ENCODE measurements around the gene UBA7.
"Not testable (repeated sequence)": the region's sequence is repeated elsewhere in the genome, so short reads cannot be mapped to it uniquely, and the experiment has no call there.

Gene UBA7

DNA sequence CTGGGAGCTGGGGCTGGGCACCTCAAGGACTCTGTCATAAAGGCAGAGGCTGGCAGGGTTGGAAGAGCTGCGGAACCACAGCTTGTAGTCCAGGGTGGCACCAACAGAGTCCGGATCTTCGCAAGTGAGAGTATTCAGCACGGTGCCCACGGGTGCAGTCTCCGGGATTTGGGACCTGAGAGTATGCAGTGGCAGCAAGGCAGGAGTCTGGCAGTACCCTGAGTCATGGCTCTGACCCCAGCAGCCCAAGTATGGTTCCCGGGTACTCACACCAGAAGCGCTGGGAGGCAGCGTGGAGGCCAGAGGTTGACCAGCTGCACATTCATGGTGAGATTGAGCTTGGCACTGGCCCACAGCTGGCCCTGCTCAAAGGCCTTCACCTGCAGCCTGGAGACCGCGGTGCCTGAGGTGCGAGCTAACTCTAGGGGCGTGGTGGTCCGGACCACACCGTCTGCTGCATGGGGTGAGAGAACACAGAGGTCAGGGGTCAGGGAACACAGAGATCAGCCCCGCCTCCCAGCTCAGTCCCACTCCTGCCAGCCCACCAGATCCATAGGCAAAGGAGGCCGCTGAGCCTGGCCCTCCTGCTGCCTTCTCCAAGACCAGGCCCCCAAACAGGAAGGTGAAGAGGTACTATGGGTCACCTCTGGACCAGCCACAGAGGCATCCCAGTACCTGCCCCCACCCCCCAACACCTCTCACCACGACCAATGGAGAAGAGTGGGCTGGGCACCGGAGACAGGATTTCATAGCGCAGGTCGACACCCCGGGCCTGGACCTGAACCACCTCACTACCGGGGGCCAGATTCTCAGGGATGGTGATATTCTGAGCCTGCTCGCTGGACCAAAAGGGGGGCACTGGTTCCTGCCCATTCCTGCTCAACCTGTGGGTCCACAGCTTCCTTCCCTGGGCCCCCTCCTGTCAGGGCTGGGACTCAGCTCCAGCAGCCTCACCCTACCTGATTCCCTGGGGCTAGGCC, 18.5 kb downstream of the UBA7 start:
- no peaks in the 10 kb centered on the region for H3K27me3 Mint-ChIP-seq

DNA sequence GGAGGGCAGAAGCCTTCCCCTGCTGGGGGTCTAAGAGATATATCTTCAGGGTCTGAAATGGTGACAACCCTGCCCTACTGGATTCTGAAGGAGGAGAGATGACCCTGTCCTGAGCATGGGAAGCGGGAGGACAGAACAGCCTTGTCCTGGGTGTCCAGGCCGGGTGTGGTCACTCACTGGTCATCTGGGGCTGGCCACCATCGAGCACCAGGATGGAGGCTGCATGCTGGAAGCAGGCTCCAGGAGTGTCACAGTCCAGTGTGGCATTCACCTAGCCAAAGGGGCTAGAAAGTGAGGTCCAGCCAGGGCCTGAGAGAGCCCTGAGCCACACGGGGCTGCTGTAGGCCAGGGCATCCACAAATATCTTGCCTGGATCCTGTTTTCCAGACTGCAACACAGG, 19.3 kb downstream of the UBA7 start:
- Mint-ChIP-seq H3K27me3 (no peaks in the 10 kb centered on the region), H3K9me3 (no peaks in the 10 kb centered on the region), H3K4me3 (no peak overlapping the region), H3K36me3 (no peaks in the 10 kb centered on the region), H3K4me1 (peaks cover 6% of the 10 kb centered on the region), H3K27ac (no peak overlapping the region)
- no peak for ATAC-seq

More for the DNA sequence above, 18.5 kb downstream of the UBA7 start:
- no peak for ATAC-seq
- no peaks in the 10 kb centered on the region for H3K36me3 Mint-ChIP-seq
- H3K9me3 Mint-ChIP-seq = no peaks in the 10 kb centered on the region
- no peak overlapping the region for H3K27ac Mint-ChIP-seq
- H3K4me1 Mint-ChIP-seq = peaks cover 2% of the 10 kb centered on the region
- H3K4me3 Mint-ChIP-seq = no peak overlapping the region

DNA sequence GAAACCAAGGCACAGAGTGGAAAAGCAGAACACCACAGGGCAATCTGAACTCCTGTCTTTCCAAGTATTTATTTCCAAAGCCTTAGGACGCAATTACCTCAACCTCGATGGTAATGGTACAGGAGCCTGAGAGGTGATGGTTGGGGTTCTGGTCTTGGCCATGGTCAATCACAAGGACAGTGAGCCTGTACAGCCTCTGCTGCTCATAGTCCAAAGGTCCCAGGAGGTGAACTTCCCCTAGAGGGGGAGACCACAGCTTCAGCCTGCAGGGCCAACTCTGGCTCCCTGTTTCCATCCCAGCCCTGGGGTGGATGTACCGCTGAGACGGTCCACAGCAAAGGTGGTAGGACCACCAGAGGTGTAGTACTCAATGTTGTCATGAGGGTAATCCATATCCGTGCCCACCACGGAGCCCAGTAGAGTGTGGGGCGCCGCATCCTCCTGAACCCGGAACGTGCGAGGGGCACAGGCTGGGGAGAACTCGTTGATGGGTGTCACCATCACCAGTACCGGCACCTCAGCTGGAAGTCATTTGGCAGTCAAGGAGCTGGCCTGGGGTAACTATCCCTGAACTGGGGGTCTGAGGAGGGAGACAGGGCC, 20.2 kb downstream of the UBA7 start:
- no peaks in the 10 kb centered on the region for H3K36me3 Mint-ChIP-seq
- no peaks in the 10 kb centered on the region for H3K27me3 Mint-ChIP-seq
- ATAC-seq = no peak
- H3K27ac Mint-ChIP-seq = no peak overlapping the region
- no peaks in the 10 kb centered on the region for H3K9me3 Mint-ChIP-seq
- peaks cover 6% of the 10 kb centered on the region for H3K4me1 Mint-ChIP-seq
- H3K4me3 Mint-ChIP-seq = no peak overlapping the region

DNA sequence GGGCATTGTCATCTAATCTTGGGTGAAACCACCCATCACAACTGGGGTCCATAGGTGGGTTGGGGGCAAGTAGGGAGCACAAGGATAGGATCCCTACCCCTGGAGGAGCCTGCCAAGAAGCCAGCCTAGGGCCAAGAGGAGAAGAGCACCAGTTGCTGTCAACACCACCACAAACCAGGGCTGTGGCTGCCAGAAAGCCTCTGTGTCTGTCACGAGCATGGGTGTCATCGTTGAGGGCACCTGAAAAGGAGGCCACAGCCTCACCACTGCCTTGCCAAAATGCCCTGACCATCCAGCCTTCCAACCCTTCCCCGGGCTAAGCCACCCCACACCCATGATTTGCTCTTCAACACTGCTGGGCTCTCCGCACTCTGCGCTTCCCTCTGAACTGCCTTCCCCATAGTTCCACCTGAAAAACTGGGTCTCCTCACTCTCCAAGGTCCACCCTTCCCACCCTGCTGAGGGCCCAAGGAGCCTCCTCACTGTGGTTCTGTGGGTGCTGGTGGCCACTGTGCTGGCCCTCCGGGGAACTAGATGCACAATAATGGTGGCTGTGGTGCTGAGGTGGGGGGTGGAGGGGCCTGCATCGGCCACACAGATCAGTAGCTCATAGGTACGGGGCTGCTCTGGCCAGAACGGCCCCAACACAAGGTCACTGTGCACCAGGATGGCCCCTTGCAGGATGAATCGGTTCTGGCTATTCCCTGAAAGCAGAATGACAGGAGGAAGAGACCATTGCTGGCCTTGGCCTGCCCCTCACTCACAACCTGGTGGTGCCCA, 21.2 kb downstream of the UBA7 start:
- ATAC-seq = no peak
- H3K27me3 Mint-ChIP-seq = no peaks in the 10 kb centered on the region
- no peak overlapping the region for H3K27ac Mint-ChIP-seq
- no peaks in the 10 kb centered on the region for H3K36me3 Mint-ChIP-seq
- H3K9me3 Mint-ChIP-seq = no peaks in the 10 kb centered on the region
- H3K4me3 Mint-ChIP-seq = no peak overlapping the region
- peaks cover 6% of the 10 kb centered on the region for H3K4me1 Mint-ChIP-seq

DNA sequence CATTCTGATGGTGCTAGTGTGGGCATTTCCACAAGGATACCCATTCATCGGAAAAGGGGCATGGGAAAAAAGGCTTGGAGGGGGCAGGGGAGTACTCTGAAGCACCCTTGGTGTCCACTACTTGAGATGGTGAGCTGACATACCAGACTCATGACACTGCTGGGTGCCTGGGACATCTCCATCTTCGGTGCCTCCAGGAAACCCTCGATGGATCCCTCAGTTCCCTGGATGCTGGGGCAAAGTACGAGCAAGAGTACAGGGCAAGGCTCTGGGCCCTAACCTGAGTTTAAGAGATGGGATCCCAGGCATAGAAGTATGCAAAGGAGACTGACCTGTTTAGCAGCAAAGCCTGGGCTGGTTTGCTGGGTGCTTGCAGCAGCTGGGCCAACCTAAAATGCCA, 22.2 kb downstream of the UBA7 start:
- H3K36me3 Mint-ChIP-seq = no peaks in the 10 kb centered on the region
- no peaks in the 10 kb centered on the region for H3K9me3 Mint-ChIP-seq
- no peaks in the 10 kb centered on the region for H3K27me3 Mint-ChIP-seq
- H3K4me3 Mint-ChIP-seq = no peak overlapping the region
- no peak for ATAC-seq
- H3K27ac Mint-ChIP-seq = no peak overlapping the region
- peaks cover 16% of the 10 kb centered on the region for H3K4me1 Mint-ChIP-seq

DNA sequence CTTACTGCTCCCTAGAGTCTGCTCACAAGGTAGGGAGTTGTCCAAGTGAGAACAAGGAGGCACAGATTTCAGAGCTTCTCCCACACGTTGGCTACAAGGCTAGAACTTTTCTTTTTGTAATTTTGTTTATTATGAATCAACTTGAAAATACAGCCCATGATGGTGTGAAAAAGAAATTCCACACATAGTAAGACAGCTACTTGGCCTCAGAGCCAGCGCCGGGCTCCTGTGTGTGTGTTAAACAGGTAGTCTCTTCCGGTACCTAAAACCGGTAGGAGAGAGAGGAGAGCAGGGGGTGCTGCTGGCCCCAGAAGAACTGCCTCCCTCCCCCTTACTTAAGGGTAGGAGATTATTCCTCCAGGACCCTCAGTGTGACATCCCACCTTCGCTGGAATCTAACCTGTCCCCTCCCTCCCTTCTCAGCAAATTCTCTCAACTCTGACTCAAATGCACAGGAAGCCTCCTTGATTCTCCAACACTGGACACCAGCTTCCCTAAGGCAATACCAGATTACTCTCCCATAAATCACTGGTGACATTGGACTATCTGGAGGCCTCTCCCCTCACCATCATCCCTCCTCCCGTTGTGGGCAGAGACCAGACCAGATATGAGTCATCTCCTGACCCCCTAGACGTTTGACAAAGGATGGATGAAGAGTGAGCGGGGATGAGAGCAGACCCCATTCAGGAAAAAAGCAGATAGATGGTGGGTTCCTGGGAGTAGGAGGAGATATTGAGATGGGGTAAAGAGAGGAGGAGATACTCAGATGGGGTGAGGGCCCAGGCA, 22.9 kb downstream of the UBA7 start:
- H3K9me3 Mint-ChIP-seq = no peaks in the 10 kb centered on the region
- H3K27me3 Mint-ChIP-seq = no peaks in the 10 kb centered on the region
- no peak overlapping the region for H3K27ac Mint-ChIP-seq
- H3K4me3 Mint-ChIP-seq = no peak overlapping the region
- peaks cover 16% of the 10 kb centered on the region for H3K4me1 Mint-ChIP-seq
- H3K36me3 Mint-ChIP-seq = no peaks in the 10 kb centered on the region
- no peak for ATAC-seq

DNA sequence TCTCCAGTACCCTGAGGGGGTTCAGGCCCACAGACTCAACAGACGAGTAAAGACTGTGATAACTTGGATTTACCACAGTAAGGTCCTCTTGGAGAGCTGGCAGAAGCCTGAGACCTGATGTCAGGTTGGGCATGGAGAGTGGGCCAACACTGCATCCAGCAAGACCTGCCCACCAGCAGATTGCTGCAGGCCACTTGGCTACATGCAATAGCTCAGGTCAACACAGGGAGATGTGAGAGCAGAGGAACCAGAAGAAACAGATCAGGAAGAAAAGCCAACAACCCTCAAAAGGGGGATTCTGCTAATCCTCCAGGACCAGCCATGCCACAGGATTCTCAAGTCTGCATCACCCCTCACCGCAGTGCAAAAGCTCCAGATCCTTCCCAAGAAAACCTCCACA, 25.7 kb downstream of the UBA7 start:
- Mint-ChIP-seq H3K4me3 (no peak overlapping the region), H3K36me3 (no peaks in the 10 kb centered on the region), H3K27me3 (no peaks in the 10 kb centered on the region), H3K9me3 (no peaks in the 10 kb centered on the region), H3K4me1 (peaks cover 29% of the 10 kb centered on the region), H3K27ac (no peak overlapping the region)
- ATAC-seq = no peak

DNA sequence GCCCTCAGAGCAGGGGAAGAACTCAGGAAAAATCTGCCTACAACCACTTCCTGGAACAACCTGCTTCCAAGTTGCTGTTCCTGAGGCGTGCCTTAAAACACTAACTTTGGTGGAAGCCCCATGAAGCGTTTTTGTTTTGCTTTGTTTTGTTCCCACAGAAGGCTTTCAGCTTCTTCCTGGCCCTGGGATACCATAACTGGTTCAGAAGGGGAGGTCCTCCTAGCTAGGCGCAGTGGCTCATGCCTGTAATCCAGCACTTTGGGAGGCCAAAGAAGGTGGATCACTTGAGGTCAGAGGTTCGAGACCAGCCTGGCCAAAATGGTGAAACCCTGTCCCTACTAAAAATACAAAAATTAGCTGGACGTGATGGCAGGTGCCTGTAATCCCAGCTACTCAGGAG, 26.2 kb downstream of the UBA7 start:
- peaks cover 29% of the 10 kb centered on the region for H3K4me1 Mint-ChIP-seq
- no peak for ATAC-seq
- peak overlapping the region; percentile 92 for H3K4me3 Mint-ChIP-seq
- H3K27me3 Mint-ChIP-seq = no peaks in the 10 kb centered on the region
- peak overlapping the region; percentile 95 for H3K27ac Mint-ChIP-seq
- H3K9me3 Mint-ChIP-seq = no peaks in the 10 kb centered on the region
- H3K36me3 Mint-ChIP-seq = no peaks in the 10 kb centered on the region

DNA sequence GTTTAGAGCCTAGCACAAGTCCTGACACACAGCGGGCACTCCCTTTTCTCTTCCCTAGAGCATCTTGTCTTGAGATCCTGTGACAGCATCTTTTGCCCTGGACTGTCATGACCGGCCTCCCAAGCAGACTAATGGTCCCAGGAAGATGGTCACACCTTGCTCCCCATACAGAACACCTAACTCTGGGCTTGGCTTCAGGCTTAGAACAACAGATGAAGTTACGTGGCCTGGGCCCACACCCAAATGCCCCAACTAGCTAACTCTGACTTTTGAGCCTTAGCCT, 26.6 kb downstream of the UBA7 start:
- peaks cover 29% of the 10 kb centered on the region for H3K4me1 Mint-ChIP-seq
- H3K27ac Mint-ChIP-seq = peak overlapping the region; percentile 95
- H3K9me3 Mint-ChIP-seq = no peaks in the 10 kb centered on the region
- no peaks in the 10 kb centered on the region for H3K27me3 Mint-ChIP-seq
- H3K4me3 Mint-ChIP-seq = peak overlapping the region; percentile 92
- ATAC-seq = no peak
- no peaks in the 10 kb centered on the region for H3K36me3 Mint-ChIP-seq

DNA sequence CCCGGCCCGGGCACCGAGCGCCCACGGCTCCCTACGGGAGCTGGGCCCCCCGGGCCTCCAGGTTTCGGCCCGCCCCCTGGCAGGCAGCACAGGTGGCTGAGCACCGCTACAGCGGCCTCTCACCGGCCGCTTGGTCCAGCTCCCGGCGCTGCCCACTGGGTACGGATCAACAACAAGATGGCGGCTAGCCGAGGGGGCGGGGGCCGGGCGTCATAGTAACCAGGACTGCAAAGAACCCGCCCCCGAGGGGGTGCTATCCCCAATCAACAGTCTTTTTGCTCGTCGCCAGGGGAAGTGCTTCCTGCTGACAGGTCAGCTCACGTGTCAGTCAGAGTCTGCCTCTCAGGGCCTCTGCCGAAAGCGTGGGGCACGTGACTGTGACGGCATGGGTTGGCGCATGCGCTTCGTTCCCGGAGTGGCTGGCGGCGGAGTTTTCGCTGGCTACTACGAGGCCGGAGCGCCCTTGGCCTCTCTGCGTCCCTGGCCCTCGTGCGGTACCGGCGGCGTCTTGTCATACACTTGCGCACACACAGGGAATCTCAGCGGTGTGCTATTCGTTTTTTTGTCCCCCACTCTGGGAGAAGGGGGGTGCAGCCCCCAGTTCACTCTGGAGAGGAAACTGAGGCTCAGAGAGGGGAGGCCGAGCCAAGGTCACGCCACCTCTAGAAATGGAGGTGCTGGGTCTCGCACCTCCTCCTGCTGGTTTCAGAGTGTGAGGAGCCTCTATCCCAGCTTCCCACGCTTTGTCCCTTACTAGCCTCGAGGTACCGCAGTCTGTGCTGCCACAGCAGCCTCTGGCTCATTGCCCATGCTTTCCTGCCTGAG, 27.2 kb downstream of the UBA7 start, which contains the start of gene IP6K1:
Gene IP6K1 (minus strand): TSS at position 186 of the 825 bp plus-strand sequence. CDS start 38,502 bp downstream, outside the sequence.
- no peaks in the 10 kb centered on the region for H3K9me3 Mint-ChIP-seq
- no peaks in the 10 kb centered on the region for H3K36me3 Mint-ChIP-seq
- peak within 1 kb of the TSS; percentile 95 for H3K27ac Mint-ChIP-seq
- ATAC-seq = peak; percentile 100
- H3K27me3 Mint-ChIP-seq = no peaks in the 10 kb centered on the region
- H3K4me1 Mint-ChIP-seq = peaks cover 30% of the 10 kb centered on the region
- H3K4me3 Mint-ChIP-seq = peak within 1 kb of the TSS; percentile 92

DNA sequence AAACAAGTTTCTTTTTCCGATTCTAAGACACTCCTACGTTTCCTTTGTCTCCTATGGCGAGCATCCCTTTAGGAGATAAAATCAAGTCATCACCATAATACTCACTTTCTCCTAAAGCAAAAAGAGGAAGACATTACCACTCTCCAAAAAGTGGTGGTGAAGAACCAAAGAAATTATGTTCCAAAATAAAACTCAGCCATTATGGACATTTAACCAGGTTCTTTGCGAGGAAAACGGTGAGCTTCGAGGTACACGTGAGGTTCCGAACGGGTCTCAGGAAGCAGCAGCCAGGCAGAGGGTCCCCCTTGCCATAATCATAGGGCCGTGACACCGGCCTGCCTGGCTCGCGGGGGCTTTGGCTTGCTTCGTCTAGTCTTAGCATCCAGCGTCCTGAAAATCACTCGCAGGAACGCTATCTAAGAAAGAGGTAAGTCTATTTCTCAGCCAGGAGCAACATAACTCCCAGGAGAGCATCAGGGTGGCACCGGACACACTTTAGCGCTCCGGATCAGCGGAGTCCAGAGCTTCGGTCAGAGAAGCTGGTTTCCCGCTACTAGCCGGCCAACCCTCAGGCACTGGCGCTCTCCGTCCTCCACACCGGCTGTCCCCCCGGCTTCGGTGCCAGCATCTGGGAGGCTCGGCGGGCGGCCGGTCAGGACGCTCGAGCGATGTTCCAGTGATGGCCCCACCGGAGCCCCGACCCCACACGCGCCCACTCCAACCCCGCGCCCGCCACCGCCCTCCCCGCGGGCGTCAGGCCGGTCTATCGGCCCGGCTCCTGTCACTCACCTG, 28.0 kb downstream of the UBA7 start:
- H3K4me1 Mint-ChIP-seq = peaks cover 38% of the 10 kb centered on the region
- no peaks in the 10 kb centered on the region for H3K27me3 Mint-ChIP-seq
- ATAC-seq = peak; percentile 78
- H3K9me3 Mint-ChIP-seq = no peaks in the 10 kb centered on the region
- peak overlapping the region; percentile 95 for H3K27ac Mint-ChIP-seq
- peaks cover 5% of the 10 kb centered on the region for H3K36me3 Mint-ChIP-seq
- peak overlapping the region; percentile 92 for H3K4me3 Mint-ChIP-seq

DNA sequence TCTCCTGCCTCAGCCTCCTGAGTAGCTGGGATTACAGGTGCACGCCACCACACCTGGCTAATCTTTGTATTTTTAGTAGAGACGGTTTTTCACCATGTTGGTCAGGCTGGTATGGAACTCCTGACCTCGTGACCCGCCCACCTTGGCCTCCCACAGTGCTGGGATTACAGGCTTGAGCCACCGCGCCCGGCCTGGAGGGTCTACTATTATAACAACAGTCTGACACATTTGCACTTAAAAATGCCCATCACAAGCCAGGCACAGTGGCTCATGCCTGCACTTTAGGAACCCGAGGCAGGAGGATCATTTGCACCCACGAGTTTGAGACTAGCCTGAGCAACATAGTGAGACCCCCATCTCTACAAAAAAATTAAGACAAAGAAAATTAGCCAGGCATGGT, 31.5 kb downstream of the UBA7 start:
- Mint-ChIP-seq H3K4me1 (peaks cover 46% of the 10 kb centered on the region), H3K36me3 (peaks cover 22% of the 10 kb centered on the region)
- H3K4me3 Mint-ChIP-seq, H3K27me3 Mint-ChIP-seq, H3K27ac Mint-ChIP-seq, ATAC-seq, H3K9me3 Mint-ChIP-seq: not testable (repeated sequence)

DNA sequence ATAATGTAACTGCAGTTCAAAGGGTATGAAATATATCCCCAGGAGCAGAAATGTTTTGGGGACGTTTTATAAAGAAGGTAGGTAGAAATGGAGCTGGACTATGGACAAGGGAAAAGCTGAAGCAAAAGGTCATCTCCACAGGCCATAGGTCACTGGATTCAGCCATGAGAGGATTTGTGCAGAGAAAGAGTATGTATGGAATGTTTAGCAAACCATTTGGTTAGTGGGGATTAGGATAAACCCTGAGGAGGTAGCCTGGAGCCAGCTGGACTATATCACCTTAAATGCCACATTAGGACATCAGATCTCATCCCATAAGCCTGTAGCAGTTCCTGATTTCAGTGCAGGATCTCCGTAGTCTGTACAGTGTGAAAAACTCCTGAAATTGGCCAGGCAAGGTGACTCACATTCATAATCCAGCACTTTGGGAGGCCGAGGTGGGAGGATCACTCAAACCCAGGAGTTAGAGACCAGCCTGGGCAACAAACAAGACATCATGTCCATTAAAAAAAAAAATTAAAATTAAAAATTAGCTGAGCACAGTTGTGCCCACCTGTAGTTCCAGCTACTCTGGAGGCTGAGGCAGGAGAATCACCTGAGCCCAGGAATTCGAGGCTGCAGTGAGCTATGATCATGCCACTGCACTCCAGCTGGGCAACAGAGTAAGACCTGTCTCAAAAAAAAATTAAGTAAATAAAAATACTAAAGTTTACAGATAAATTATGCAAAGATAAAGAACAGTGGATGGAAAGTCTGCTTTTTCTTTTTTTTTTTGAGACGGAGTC, 32.1 kb downstream of the UBA7 start:
- no peak for ATAC-seq
- peaks cover 27% of the 10 kb centered on the region for H3K36me3 Mint-ChIP-seq

More for the DNA sequence above, 32.1 kb downstream of the UBA7 start:
- H3K27ac Mint-ChIP-seq = no peak overlapping the region
- peaks cover 39% of the 10 kb centered on the region for H3K4me1 Mint-ChIP-seq
- H3K4me3 Mint-ChIP-seq = no peak overlapping the region
- no peaks in the 10 kb centered on the region for H3K27me3 Mint-ChIP-seq
- no peaks in the 10 kb centered on the region for H3K9me3 Mint-ChIP-seq
